Activated CD8-positive, alpha-beta memory T cell treated with anti-CD3 and anti-CD28 coated beads for 36 hours (primary cell): ENCODE measurements around the gene STXBP4. TPM values are rescaled to one million over a fixed set of nuclear protein-coding genes. Genes with fewer than 3 reads are reported as not detected.

Experiments used
- CTCF ChIA-PET: fragments of 350-600 bp; sonication (Branson Sonifier 250); formaldehyde crosslinking; loops from one replicate; lab custom pipeline; 2021; ENCODE audit warnings: antibody characterized with exemption; lab: Charles Lee
- POLR2A ChIA-PET: fragments of 350-600 bp; sonication (Branson Sonifier 250); formaldehyde crosslinking; loops from one replicate; lab custom pipeline; 2021; ENCODE audit warnings: antibody characterized with exemption; lab: Charles Lee
- total RNA-seq, 2 experiments: library from RNA; stranded (reverse); gene quantifications; one replicate each; pipeline ENCODE4 v1.2.3, GENCODE V29; 2021

STXBP4 gene
- total RNA-seq, 2 experiments from 2014 or later, result 6.4 to 7.4 TPM

DNA sequence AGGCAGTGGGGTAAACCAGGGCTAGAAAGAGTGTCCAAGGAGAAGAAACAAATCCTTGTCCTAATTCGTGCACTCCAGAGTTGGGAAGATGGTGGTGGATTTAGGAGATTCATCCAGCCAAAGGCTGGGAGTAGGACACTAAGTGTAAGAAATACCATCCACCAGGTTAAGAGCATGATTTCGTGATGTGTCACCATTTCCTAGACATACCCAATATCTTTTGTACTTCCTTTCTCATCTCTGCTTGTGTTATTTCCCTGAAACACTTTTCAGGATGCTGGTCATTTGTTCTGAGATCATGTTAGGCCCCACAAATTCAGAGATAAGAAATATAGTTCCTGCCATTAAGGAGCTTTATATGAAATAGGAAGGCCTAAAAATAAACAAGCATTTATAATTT lies 189.9 kb downstream of the STXBP4 start:
- POLR2A ChIA-PET, result no interaction called here
- CTCF ChIA-PET, result no interaction called here

DNA sequence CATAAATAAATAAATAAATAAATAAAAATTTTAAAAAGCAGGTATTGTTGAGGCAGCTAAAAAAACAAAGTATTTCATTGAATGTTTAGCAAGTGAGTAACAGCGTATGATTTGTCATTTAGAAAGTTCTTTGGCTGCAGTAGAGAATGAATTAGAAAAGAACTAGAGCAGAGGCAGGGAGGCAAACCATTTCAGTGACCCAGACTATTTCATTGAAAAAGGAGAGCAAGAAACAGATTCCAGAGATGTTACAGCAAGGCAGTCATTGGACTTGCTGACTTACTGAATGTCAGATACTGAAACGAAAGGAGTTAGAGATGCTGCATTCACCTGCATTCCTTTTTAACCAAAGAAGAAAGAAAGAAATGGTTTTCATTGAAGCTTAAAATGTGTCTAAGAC lies 190.7 kb downstream of the STXBP4 start:
- CTCF ChIA-PET, result no interaction called here
- POLR2A ChIA-PET, result no interaction called here

GRCh38 chr17:55160501-55160900 lies 191.9 kb downstream of the STXBP4 start:
- POLR2A ChIA-PET, result no interaction called here
- CTCF ChIA-PET, result no interaction called here

- CTCF ChIA-PET, result no interaction called here
- POLR2A ChIA-PET, result no interaction called here
These were observed 193.5 kb downstream of the STXBP4 start for GRCh38 chr17:55161935-55162555.

DNA sequence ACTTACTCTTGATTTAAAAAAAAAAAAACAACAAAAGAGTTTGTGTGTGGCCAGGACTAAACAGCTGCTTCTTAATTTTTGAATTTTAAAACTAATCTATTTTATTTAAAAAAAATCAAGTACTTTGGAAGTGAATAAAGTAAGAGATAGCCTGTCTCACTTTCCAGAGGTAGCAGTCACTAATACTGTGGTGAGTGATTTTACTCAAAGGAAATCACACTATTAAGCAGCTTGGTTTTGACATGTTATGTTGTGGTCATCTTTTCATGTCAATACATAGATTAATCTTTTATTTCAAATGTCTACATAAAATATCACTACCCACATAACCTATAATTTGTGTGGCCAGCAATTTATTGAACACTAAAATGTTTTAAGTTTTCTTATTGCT lies 194.0 kb downstream of the STXBP4 start:
- ChIA-PET CTCF (no interaction called here), POLR2A (no interaction called here)

GRCh38 chr17:55163408-55163807 lies 194.8 kb downstream of the STXBP4 start:
- ChIA-PET POLR2A (no interaction called here), CTCF (no interaction called here)

- ChIA-PET CTCF (no interaction called here), POLR2A (no interaction called here)
These were observed 197.9 kb downstream of the STXBP4 start for GRCh38 chr17:55166506-55166905.

GRCh38 chr17:55167024-55167725 lies 198.6 kb downstream of the STXBP4 start:
- ChIA-PET CTCF (no interaction called here), POLR2A (no interaction called here)

DNA sequence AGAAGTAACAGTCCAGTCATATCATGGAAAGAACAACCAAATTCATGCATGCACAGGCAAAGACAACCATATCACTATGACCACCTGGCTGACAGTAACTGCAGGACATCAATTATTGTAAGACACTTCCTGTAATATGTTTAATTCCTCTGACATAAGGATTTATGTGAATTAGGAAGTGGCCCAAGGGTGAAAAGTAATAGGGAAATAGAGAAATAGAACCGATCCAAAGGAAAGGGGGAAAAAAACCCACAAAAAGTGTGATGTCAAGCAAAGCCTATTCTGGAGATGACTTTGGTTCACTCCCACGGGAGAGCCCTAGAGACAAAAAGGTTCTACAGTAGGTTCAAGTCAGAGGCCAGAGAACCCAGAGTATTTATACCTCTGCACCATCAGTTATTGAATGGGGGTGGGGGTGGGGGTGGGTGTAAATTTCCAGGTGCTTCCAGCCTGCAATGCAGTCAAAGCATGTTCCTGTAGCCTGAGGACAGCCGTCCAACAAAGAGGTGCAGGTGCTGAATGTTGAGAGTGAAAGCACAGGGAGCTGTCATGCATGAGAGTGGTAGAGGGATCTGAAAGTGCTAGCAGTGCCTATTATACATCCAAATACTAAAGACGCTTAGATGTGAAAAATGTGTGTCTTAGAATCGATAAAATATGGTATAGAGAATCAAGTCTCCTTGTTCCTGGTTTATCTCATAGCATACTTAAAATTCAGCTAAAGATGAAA lies 200.6 kb downstream of the STXBP4 start:
- CTCF ChIA-PET, result no interaction called here
- POLR2A ChIA-PET, result no interaction called here

GRCh38 chr17:55171634-55172328 lies 203.2 kb downstream of the STXBP4 start:
- POLR2A ChIA-PET, result no interaction called here
- CTCF ChIA-PET, result no interaction called here

GRCh38 chr17:55172612-55173011 lies 204.0 kb downstream of the STXBP4 start:
- CTCF ChIA-PET, result no interaction called here
- POLR2A ChIA-PET, result no interaction called here

GRCh38 chr17:55174133-55174532 lies 205.6 kb downstream of the STXBP4 start:
- CTCF ChIA-PET, result no interaction called here
- POLR2A ChIA-PET, result no interaction called here

DNA sequence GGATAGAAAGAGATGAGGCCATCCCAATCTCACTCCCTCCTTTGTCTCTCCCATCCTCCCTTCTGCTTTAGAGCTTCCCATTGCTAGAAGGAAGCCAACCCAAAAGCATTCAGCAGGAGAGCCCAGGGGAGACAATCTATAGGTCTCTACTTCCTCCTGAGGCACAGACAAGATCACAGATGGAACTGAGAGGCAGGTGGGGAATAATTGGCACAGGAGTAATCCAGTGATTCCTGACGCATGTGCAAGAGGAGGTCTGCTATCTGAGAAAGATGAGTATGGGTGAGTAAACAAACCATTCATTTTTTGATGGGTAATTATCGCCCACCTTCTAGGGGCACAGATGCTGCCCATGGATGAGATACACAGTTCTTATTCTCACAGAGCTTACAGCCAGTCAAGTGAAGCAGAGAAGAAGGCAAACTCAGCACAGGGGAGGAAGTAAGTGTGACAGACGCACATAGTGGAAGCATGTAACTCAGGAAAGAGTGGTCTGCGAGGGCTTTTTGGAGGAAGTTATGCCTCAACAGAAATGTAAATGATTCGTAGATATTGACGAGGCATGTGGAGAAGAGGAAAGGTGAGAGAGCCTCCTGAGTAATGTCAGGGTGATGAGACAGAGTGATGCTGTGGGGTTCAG lies 207.3 kb downstream of the STXBP4 start:
- POLR2A ChIA-PET, result no interaction called here
- CTCF ChIA-PET, result no interaction called here

DNA sequence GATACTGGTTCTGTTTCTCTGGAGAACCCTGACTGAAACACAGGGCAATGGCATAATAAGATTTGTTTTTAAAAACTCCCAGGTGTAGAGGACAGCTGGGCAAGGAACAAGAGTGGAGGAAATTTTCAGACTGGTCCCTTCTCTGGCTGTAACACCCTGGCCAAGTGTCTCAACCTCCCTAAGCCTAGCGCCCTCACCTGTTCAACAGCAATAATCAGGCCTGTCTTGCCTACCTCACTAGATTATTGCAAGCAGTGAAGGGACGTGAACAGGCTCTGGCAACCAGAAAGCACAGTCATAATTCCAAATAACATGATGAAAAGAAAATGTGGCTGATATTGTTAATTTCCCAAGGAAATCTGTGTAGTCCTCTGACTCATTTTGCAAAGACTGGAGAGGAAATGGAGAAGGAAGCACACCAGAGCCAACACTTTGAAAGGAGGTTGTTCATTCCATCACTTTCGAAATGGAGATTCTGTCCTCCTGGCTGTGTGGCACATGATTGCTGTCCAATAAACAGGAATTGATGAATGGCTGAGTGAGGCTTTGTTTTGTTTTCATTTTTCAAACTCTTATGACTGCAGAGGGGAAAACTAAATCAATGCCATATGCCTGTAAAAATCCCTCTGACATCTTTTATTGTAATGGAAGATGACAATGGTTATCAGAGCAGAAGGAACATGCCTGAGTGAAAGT lies 208.7 kb downstream of the STXBP4 start:
- POLR2A ChIA-PET, result no interaction called here
- CTCF ChIA-PET, result no interaction called here

- POLR2A ChIA-PET, result no interaction called here
- CTCF ChIA-PET, result no interaction called here
These were observed 209.3 kb downstream of the STXBP4 start for GRCh38 chr17:55177855-55178217.

DNA sequence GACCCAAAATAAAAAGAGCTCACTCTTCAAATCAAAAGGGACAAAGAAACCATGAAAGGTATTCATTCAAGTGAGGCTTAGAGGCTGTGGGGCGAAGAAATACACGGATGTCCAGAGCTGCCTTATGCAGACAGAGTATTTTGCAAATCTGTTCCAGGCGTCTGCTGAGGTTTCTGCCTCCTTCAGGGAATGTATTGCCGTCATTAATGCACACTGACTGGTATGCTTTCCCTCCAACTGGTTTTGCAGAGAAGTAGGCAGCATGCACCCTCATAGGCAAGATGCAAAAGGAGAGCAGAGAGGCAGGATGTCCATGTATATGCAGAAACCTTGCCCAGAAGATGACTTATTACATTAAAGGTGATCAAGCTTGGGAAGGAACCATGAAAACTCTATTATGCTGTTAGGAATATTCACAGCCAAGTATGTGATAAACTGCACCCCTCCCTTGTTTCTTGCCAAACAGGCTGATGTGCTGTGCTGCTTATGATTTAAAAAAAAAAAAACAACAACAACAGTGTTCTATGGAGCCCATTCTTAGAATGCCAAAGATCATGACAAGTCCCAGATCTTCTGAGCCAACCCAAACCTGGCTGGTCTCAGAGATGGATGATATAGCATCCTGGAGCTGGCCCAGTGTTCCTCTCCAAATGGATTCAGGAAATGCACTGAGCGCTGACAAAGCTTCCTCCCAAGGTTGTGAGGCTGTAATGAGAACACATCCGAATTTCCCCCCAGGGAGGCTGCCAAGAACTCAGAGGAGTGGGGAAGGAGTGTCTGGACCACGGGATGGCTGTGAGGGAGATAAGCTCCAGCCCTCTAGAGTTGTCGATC lies 218.6 kb downstream of the STXBP4 start:
- ChIA-PET POLR2A (no interaction called here), CTCF (no interaction called here)

DNA sequence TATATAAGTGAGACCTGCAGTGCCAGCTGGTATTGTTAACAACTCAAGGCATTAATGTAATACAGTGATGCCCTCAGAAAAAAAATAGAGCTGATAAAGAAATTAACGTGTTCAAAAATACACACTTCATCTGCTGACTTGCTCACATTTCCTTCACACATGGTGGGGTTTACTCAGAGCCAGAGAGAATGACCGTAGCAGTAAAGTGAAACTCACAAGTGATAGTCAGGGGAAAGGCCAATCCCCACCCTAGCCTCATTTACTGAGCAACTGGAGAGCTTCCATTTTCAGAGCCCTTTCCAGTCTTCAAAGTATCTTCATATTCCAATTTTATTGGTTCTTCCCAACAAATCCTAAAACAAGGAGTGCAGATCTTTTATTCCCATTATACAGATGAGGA lies 222.2 kb downstream of the STXBP4 start:
- ChIA-PET POLR2A (no interaction called here), CTCF (no interaction called here)

GRCh38 chr17:55198690-55199370 lies 230.3 kb downstream of the STXBP4 start:
- CTCF ChIA-PET, result no interaction called here
- POLR2A ChIA-PET, result no interaction called here
